GM18526 (cell line): Measurements from ENCODE around the gene HERC6.

Experiments
- POLR2A ChIP-seq: IDR thresholded peaks from 3 replicates; pipeline ENCODE4 v1.6.1; 2011; ENCODE audit not compliant: insufficient read length; ENCODE audit errors: extremely low read depth

The HERC6 gene

GRCh38 chr4:88381123-88381522, 2.5 kb downstream of the HERC6 start:
- no peak for TF ChIP-seq POLR2A

DNA sequence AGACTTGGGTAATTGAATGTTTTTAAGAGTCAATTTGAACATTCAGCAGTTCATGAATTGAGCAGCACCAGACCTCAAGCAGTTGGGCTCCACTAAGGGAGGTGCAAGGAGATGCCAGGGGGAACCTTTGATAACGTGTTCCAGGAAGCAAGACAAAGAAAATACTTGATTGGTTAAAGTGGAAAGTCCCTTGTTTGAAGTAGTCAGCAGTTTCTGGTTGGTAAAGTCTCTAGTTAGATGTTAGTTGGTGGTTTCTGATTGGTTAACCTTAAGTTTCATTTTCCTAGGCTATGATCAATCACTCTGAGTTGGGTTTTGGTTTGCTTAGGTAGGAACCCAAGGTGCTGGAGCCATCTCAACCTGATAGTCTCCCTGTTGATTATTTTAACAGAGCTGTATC, 4.0 kb downstream of the HERC6 start:
- TF ChIP-seq POLR2A, result peak; percentile 35

GRCh38 chr4:88390128-88390527, 11.5 kb downstream of the HERC6 start:
- TF ChIP-seq POLR2A, result no peak

DNA sequence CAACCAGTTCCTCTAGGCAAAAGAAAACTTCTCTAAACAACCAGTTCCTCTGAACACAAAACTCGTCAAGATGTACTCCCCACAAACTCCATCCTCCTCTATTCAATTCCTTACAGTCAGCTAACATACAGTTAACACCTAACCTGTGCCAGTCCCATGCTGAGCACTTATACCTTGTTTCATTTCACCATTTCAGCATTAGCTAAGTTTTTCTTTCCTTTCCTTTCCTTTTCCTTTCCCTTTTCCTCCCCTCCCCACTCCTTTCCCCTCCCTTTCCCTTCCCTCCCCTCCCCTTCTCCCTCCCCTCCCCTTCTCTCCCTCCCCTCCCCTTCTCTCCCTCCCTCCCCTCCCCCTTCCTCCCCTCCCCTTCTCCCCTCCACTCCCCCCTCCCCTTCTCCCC, 13.1 kb downstream of the HERC6 start:
- TF ChIP-seq POLR2A, result no peak

DNA sequence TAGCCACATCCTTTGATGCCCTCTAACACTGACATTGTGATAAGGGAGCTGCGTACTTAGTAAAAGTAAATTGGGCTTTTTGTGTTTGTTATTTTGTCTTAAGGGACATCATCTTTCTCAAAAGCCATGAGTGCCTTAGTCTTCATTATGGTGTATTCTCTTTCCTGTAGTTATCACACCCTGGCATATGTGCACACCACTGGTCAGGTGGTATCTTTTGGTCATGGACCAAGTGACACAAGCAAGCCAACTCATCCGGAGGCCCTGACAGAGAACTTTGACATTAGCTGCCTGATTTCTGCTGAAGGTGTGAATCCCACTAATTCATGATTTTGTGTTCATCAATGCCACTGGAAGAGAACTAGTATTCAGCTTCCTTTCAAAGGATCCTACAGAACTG, 18.0 kb downstream of the HERC6 start:
- TF ChIP-seq POLR2A, result no peak

- no peak for TF ChIP-seq POLR2A
Measured at GRCh38 chr4:88398381-88398780, 19.7 kb downstream of the HERC6 start.

GRCh38 chr4:88409206-88409605, 30.6 kb downstream of the HERC6 start:
- TF ChIP-seq POLR2A, result no peak

GRCh38 chr4:88409789-88410188, 31.1 kb downstream of the HERC6 start:
- no peak for TF ChIP-seq POLR2A

DNA sequence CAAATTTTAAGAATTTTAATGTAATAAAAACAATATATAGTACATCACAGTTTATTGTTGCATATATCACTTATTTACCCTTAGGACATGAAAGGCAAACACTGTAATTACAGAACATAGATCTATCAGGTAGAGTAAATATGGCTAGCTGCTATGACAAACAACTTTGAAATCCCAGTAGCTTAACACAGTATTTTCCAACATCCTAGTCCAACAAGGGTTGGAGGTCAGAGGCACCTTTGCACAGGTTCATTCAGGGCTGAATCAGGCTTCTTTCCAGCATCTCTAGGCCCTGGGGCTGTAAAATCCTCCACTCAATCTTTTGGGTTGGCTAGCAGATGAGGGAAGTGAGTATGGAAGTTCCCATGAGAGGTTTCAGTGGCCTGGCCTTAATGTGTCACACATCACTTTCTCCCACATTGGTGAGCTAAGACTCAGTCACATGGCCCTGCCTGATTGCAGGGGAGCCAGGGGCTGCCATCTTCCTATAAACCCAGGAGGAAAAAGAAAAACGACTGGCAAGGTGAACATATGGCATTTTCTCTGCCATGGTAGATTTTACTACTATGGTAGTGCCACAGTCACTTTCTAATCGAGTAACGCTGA, 32.9 kb downstream of the HERC6 start:
- TF ChIP-seq POLR2A, result no peak

GRCh38 chr4:88413801-88414200, 35.1 kb downstream of the HERC6 start:
- TF ChIP-seq POLR2A, result no peak

DNA sequence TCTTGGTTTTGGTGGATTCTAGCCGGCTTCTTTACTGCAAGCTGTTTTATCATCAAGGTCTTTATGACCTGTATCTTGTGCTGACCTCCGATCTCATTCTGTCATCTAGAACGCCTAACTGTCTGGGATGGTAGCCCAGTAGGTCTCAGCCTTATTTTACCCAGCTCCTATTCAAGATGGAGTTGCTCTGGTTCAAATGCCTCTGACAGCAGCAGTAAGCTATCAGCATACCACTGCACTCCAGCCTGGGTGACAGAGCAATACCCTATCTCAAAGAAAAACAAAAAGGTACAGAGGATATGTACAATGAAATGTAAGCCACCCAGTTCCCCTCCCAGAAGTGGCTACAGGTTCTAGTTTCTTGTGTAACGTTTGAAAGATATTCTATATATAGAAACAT, 36.1 kb downstream of the HERC6 start:
- TF ChIP-seq POLR2A, result no peak

- TF ChIP-seq POLR2A, result no peak
Measured at GRCh38 chr4:88415982-88416381, 37.3 kb downstream of the HERC6 start.

GRCh38 chr4:88418411-88418810, 39.8 kb downstream of the HERC6 start:
- TF ChIP-seq POLR2A, result no peak

- no peak for TF ChIP-seq POLR2A
Measured at GRCh38 chr4:88419874-88420273, 41.2 kb downstream of the HERC6 start.

DNA sequence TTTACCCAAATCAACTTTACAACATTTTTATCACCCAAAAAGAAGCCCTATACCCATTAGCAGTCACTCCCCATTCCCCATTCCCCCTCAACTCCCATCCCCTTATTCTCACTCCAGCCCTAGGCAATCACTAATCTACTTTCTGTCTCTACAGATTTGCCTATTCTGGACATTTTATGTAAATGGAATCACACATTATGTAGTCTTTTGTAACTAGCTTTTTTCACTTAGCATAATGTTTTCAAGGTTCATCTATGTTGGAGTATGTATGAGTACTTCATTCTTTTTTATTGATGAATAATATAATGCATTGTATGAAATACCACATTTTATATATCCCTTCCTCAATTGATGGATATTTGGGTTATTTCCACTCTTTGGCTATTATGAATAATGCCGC, 42.2 kb downstream of the HERC6 start:
- TF ChIP-seq POLR2A, result no peak

DNA sequence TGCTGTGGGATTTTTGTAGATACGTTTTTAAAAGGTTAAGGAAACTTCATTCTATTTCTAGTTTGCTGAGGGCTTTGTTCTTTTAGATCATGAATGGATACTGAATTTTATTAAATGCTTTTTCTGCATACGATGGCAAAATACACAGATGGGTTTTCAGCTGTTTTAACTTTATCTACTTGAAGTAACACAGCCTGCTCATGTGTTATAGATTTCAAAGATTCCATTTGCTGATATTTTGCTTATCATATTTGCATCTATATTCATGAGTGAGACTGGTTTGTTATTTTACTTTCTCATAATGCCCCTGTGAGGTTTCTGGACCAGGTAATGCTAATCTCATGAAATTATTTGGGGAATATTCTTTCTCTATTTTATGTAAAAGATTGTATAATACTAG, 43.8 kb downstream of the HERC6 start:
- TF ChIP-seq POLR2A, result no peak

- no peak for TF ChIP-seq POLR2A
Measured at GRCh38 chr4:88429401-88429800, 50.7 kb downstream of the HERC6 start.
